GM20000 (cell line): Measurements from ENCODE around the gene HEXIM1.

Experiments
- DNase-seq: peaks from one replicate; pipeline ENCODE4 v3.0.0; 2012; ENCODE audit warnings: low spot score
- TF ChIP-seq, protein P1 (sequence below): IDR thresholded peaks from 2 replicates; pipeline ENCODE4 v1.5.1; 2012; ENCODE audit warnings: mild to moderate bottlenecking, control low read depth; ENCODE audit errors: extremely low read depth, missing control alignments

HEXIM1 gene

GRCh38 chr17:45150911-45151809, 2.9 kb downstream of the HEXIM1 start:
- TF ChIP-seq, protein P1, sequence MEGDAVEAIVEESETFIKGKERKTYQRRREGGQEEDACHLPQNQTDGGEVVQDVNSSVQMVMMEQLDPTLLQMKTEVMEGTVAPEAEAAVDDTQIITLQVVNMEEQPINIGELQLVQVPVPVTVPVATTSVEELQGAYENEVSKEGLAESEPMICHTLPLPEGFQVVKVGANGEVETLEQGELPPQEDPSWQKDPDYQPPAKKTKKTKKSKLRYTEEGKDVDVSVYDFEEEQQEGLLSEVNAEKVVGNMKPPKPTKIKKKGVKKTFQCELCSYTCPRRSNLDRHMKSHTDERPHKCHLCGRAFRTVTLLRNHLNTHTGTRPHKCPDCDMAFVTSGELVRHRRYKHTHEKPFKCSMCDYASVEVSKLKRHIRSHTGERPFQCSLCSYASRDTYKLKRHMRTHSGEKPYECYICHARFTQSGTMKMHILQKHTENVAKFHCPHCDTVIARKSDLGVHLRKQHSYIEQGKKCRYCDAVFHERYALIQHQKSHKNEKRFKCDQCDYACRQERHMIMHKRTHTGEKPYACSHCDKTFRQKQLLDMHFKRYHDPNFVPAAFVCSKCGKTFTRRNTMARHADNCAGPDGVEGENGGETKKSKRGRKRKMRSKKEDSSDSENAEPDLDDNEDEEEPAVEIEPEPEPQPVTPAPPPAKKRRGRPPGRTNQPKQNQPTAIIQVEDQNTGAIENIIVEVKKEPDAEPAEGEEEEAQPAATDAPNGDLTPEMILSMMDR = no peak
- DNase-seq = no peak

DNA sequence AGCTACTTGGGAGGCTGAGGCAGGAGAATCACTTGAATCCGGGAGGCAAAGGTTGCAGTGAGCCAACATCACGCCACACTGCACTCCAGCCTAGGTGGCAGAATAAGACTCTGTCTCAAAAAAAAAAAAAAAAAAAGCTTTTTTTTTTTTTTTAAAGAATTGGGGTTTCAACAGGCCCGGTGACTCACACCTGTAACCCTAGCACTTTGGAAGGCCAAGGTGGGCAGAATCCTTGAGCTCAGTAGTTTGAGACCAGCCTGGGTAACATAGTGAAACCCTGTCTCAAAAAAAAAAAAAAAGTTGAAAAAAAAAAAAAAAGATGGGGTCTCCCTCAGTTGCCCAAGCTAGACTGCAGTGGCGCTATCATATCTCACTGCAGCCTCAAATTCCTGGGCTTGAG, 6.8 kb downstream of the HEXIM1 start:
- TF ChIP-seq, protein P1 = no peak
- no peak for DNase-seq

GRCh38 chr17:45155483-45155882, 7.2 kb downstream of the HEXIM1 start:
- no peak for DNase-seq
- TF ChIP-seq, protein P1 = no peak

GRCh38 chr17:45156242-45156641, 8.0 kb downstream of the HEXIM1 start:
- DNase-seq = no peak
- TF ChIP-seq, protein P1 = no peak

GRCh38 chr17:45160447-45161287, 12.4 kb downstream of the HEXIM1 start:
- no peak for DNase-seq
- TF ChIP-seq, protein P1 = peak; percentile 4

DNA sequence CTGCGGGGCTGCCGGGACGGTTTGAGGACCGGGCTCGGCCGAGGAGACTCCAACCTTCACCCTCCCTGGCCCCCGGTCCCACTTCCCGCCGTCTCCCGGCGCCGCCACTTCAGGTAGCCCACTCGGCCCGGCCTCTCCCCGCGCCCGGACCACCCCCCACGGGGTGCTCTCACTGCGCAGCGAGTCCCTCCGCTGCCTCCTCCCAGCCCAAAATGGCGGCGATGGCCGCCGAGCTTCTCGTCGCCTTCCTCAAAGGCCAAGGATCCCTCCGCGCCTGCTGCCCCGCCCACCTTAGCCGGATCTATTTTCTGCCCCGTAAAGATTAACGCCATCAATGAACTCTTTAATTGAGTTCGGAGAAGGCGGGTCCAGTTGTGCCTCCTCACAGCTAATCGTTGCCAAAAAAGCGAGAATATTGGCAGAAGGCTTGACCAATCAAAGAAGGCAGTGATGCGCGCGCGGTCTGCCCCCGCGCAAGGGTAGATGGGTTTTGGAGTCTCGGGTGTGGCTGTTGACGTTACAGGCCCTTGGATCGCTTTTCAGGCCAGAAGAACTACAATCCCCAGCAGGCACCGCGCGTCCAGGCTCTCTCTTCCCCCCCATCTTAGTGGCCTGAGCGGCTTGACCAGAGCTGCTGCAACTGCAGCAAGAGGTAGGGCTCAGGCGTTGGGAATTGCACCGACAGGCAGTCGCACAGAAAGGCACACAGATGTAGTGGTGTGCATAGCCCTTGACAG, 13.2 kb downstream of the HEXIM1 start, which contains the start of gene HEXIM2:
HEXIM2 (plus strand) TSS at position 588 of the 737 bp plus-strand sequence. CDS start 919 bp downstream, outside the sequence.
- peak; percentile 96 for DNase-seq
- TF ChIP-seq, protein P1 = no peak
